ENCODE measurements around the gene CD74.

Gene CD74

GRCh38 chr5:150389531-150390266 lies 23.0 kb downstream of the CD74 start:
- TF ChIP-seq CTCF (IDR thresholded peaks at IDR 0.05; ENCODE audit: borderline replicate concordance, insufficient read depth, low read depth, low read length): no peak
- H3K4me3 ChIP-seq (ENCODE audit: low read depth, low read length): no peak overlapping the region

- TF ChIP-seq CTCF (IDR thresholded peaks at IDR 0.05; ENCODE audit: borderline replicate concordance, insufficient read depth, low read depth, low read length): no peak
- H3K4me3 ChIP-seq (ENCODE audit: low read depth, low read length): no peak overlapping the region
These were observed 26.5 kb downstream of the CD74 start for GRCh38 chr5:150386024-150386855.

GRCh38 chr5:150384701-150385100 lies 28.0 kb downstream of the CD74 start:
- no peak for TF ChIP-seq CTCF (IDR thresholded peaks at IDR 0.05; ENCODE audit: borderline replicate concordance, insufficient read depth, low read depth, low read length)
- H3K4me3 ChIP-seq (ENCODE audit: low read depth, low read length): no peak overlapping the region

GRCh38 chr5:150377964-150378694 lies 34.6 kb downstream of the CD74 start:
- no peak overlapping the region for H3K4me3 ChIP-seq (ENCODE audit: low read depth, low read length)
- TF ChIP-seq CTCF (IDR thresholded peaks at IDR 0.05; ENCODE audit: borderline replicate concordance, insufficient read depth, low read depth, low read length): no peak

GRCh38 chr5:150376799-150377771 lies 35.6 kb downstream of the CD74 start:
- H3K4me3 ChIP-seq (ENCODE audit: low read depth, low read length): no peak overlapping the region
- TF ChIP-seq CTCF (IDR thresholded peaks at IDR 0.05; ENCODE audit: borderline replicate concordance, insufficient read depth, low read depth, low read length): no peak

- H3K4me3 ChIP-seq (ENCODE audit: low read depth, low read length): no peak overlapping the region
- TF ChIP-seq CTCF (IDR thresholded peaks at IDR 0.05; ENCODE audit: borderline replicate concordance, insufficient read depth, low read depth, low read length): no peak
These were observed 38.1 kb downstream of the CD74 start for GRCh38 chr5:150374651-150375050.

Data from GM12875 (cell line).